ENCODE results near the gene CREB3L4. TPM values are rescaled to one million over a fixed set of nuclear protein-coding genes. Genes with fewer than 3 reads are reported as not detected.

Gene CREB3L4
- polyA plus RNA-seq, 1 donor (not counting 4 experiments of a cell fraction or from before 2014, with no cell fraction given) = 6.0 TPM

- H3K36me3 ChIP-seq (ENCODE audit: control insufficient read depth in 2 of 2, extremely low read depth in 1 of 2, insufficient read depth in 2 of 2, low read length in 2 of 2) = peaks cover 42% of the 10 kb centered on the region in 2 experiments
Measured at GRCh38 chr1:153936011-153936802, 31.5 kb upstream of the CREB3L4 start.

GRCh38 chr1:153937331-153937730 is 30.4 kb upstream of the CREB3L4 start:
- Histone ChIP-seq H3K9me1 (ENCODE audit: control insufficient read depth, extremely low read depth, insufficient read depth, low read length) (no peaks in the 10 kb centered on the region), H3K27me3 (ENCODE audit: control insufficient read depth, extremely low read depth, insufficient read depth, low read length) (no peaks in the 10 kb centered on the region), H3K79me2 (ENCODE audit: control insufficient read depth, insufficient read depth, low read length) (no peaks in the 10 kb centered on the region), H2AFZ (ENCODE audit: control insufficient read depth, low read length) (no peak overlapping the region), H3K36me3 (ENCODE audit: control insufficient read depth in 2 of 2, extremely low read depth in 1 of 2, insufficient read depth in 2 of 2, low read length in 2 of 2) (peaks cover 43 to 45% of the 10 kb centered on the region in 2 experiments), H3K4me1 (ENCODE audit: control insufficient read depth, extremely low read depth, insufficient read depth, low read length) (no peaks in the 10 kb centered on the region), H3K9me3 (ENCODE audit: control insufficient read depth, low read depth, low read length) (no peaks in the 10 kb centered on the region), H3K4me2 (ENCODE audit: control insufficient read depth, extremely low read depth, insufficient read depth, low read depth, low read length) (no peak overlapping the region), H4K20me1 (ENCODE audit: control insufficient read depth, extremely low read depth, insufficient read depth, low read length) (no peaks in the 10 kb centered on the region), H3K27ac (ENCODE audit: control insufficient read depth, insufficient read depth, low read length) (no peak overlapping the region), H3K4me3 (ENCODE audit: control insufficient read depth in 2 of 3, extremely low read depth in 1 of 3, insufficient read depth in 2 of 3, low read depth in 1 of 3, low read length in 3 of 3) (no peak overlapping the region), H3K9ac (ENCODE audit: control insufficient read depth, extremely low read depth, insufficient read depth, low read length) (no peak overlapping the region)
- TF ChIP-seq CTCF (optimal IDR thresholded peaks at IDR 0.05 in 1 of 3, IDR thresholded peaks at IDR 0.05 in 1 of 3, conservative IDR thresholded peaks at IDR 0.05 in 1 of 3; ENCODE audit: extremely low read depth in 1 of 3, insufficient read depth in 2 of 3, low read length in 3 of 3) = no peak
- TF ChIP-seq EZH2 (IDR thresholded peaks at IDR 0.05; ENCODE audit: low read length) = no peak
- FAIRE-seq (no peak), DNase-seq (ENCODE audit: low read depth, low spot score) (no peak)
- dilution Hi-C loops (cut with MboI; ENCODE audit: extremely low pct_ligation_motif_present, low sequenced_read_pairs) = no loop called here

More at GRCh38 chr1:153936011-153936802, 31.5 kb upstream of the CREB3L4 start:
- Histone ChIP-seq H3K9me3 (ENCODE audit: control insufficient read depth, low read depth, low read length) (no peaks in the 10 kb centered on the region), H4K20me1 (ENCODE audit: control insufficient read depth, extremely low read depth, insufficient read depth, low read length) (no peaks in the 10 kb centered on the region), H3K4me2 (ENCODE audit: control insufficient read depth, extremely low read depth, insufficient read depth, low read depth, low read length) (no peak overlapping the region), H3K27me3 (ENCODE audit: control insufficient read depth, extremely low read depth, insufficient read depth, low read length) (no peaks in the 10 kb centered on the region), H3K79me2 (ENCODE audit: control insufficient read depth, insufficient read depth, low read length) (no peaks in the 10 kb centered on the region), H2AFZ (ENCODE audit: control insufficient read depth, low read length) (no peak overlapping the region), H3K27ac (ENCODE audit: control insufficient read depth, insufficient read depth, low read length) (no peak overlapping the region), H3K9ac (ENCODE audit: control insufficient read depth, extremely low read depth, insufficient read depth, low read length) (no peak overlapping the region), H3K4me1 (ENCODE audit: control insufficient read depth, extremely low read depth, insufficient read depth, low read length) (no peaks in the 10 kb centered on the region), H3K9me1 (ENCODE audit: control insufficient read depth, extremely low read depth, insufficient read depth, low read length) (no peaks in the 10 kb centered on the region), H3K4me3 (ENCODE audit: control insufficient read depth in 2 of 3, extremely low read depth in 1 of 3, insufficient read depth in 2 of 3, low read depth in 1 of 3, low read length in 3 of 3) (no peak overlapping the region)
- FAIRE-seq (no peak), DNase-seq (ENCODE audit: low read depth, low spot score) (no peak)
- no peak for TF ChIP-seq EZH2 (IDR thresholded peaks at IDR 0.05; ENCODE audit: low read length)
- TF ChIP-seq CTCF (optimal IDR thresholded peaks at IDR 0.05 in 1 of 3, IDR thresholded peaks at IDR 0.05 in 1 of 3, conservative IDR thresholded peaks at IDR 0.05 in 1 of 3; ENCODE audit: extremely low read depth in 1 of 3, insufficient read depth in 2 of 3, low read length in 3 of 3) = no peak
- dilution Hi-C loops (cut with MboI; ENCODE audit: extremely low pct_ligation_motif_present, low sequenced_read_pairs) = no loop called here
